GM18861 (cell line): Measurements from ENCODE around the gene LRPPRC.

Source experiments
- ATAC-seq: cut with Tn5 transposase; IDR thresholded peaks from one replicate; pipeline ENCODE4 v1.9.1; 2021; ENCODE audit not compliant: unreplicated experiment

The LRPPRC gene

DNA sequence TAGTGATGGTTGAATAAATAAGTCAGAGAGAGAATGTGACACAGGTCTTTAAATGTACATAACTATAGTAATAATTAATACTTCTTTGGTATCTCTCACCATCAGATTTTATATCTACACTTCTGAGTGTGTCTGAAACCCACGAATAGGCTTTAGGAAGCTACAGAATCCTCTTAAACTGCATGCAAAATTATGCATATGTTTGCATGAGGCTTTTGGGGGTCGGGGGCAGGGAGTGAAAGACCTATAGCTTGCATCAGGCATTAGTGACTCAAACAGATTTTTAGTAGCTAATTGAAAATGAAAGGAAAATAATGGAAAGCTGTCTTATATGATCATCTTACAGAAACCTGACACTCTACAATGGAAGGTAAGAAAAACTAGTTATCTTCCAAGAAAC is 14.9 kb downstream of the LRPPRC start:
- ATAC-seq: no peak

DNA sequence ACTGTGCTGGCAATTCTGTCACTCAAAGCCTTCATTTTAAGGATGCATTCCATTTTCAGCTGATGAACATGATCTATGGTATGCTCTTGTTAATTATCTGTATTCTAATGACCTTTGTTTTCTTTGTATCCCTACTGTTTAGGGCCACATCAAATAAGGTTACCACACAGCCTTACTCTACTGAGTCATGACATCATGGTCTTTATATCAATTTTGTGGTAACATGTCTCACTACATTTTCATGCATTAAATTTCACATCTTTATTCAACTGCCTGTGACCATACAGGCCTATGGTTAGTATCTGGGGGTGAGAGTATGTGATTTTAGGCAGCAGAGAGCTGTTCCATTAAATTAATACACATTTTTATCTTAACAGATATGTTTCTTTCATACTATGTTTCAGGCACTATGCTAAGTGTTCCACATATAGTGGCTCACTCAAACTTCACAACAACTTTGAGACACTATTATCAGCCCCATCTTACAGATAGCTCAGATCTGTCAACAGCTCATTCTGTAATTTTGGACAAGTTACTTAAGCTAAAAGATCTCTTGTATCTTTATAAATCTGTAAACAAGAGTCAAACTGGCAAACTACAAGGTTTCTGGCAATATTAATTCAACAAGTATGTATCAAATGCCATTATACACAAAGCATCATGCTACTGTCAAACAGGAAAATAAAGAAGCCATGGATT is 18.0 kb downstream of the LRPPRC start:
- ATAC-seq: no peak

DNA sequence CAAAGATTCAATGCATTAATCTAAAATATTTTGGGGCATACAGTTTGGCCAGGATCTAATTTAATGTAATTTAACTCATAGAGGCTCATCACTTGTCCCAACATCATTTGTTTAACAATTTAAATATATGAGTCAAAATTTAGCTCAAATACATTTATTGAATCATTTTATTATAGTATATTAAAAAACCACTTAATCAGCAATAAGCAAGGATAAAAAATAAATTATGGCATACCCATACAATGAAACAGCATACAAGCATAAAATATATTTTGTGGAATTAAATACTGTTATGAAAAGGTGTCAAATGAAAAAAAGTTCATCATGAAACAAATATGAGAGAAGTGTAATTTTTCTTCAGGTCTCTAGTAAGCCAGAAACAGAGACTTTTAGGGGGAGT is 34.9 kb downstream of the LRPPRC start:
- ATAC-seq: no peak

DNA sequence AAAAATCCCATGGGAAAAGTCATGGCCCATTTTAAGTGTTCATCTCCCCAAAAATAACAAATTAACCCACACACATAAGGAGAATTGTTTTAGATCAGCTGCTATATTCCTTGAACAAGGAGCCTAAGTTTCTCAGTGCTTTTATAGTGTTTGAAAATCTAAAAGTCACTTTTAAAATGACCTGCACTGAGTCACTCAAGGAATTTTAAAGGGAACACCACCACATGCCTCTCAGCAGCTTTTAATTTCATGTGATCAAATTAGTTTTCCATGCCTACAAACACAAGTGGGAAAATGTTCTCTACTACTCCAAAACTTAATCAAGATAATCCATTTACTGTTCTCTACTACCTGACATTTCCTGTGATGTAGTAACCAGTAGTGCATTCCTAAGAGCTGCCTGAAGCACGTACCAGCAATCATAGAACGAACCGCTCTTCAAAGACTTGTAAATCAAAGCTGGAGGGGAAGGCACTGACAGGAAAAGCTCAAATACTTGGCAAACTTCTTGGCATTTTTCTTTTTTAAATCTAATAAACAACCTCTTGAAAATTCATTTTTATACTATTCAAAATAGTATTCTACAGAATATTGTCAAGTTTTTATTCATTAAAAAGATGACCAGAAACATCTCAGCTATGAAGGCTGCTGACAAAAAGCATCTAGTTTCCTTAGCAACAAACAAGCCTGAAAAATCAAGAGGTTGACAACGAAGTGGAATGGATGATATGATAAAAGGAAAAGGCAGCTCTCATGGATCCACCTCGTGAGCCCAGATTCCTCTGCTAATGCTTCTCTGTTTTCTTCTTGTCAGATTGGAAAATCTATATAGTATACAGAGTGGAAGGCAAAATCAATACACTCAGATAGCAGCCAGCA is 37.2 kb downstream of the LRPPRC start:
- no peak for ATAC-seq

DNA sequence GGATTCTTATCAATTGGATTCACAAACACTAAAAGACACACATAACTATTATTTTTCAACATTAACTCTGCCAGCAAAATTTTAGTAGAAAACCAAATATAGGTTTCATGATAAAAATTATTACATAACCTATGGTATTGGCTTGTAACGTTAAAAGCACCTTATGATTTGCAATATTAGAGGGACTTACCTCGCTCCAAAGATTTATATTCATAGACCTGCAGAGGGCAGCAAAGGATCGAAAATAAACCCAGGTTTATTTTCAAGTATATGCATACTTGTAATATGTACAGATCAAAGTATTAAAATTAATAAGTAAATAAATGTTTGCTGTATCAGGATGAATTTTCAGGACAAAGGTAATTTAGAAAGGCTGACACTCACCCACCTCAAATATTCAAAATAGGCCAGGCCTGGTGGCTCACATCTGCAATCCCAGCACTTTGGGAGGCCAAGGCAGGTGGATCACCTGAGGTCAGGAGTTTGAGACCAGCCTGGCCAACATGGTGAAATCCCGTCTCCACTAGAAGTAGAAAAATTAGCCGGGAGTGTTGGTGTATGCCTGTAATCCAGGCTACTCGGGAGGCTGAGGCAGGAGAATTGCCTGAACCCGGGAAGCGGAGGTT is 45.3 kb downstream of the LRPPRC start:
- no peak for ATAC-seq

DNA sequence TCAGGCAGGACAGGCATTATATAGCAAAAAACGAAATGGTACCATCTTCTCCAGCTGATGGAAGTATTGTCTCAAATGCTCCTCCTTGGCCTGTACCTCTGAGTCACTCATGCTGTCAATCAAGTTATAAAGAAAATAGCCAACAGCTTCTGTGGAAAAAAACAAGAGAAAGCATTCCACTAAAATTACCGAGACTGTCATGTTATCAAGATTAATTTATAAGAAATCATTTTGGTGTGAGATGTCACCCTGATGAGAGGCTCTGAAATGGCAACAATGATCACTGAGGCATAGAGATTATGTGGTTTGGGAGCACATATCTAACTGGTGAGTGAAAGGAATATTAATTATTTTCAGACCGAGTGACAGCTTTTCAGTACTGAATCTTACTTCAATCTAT is 47.4 kb downstream of the LRPPRC start:
- ATAC-seq: no peak

DNA sequence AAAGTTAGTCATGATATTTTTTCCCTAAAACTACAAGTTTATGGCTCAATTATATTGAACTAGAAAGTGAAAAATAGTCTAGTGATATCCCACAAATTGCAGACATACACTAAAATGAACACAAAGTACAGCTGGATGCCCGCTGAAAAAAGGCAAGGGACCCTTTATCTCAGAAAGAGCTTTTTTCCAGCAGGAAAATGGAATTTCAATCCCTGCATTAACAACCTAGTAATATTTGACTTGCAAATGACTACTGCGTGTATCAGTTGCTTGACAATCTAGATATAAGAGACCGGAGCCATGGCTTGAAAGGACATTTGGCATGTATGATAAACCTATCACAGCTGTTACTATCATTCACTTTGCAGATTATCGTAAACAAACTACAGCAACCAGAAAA is 49.1 kb downstream of the LRPPRC start:
- no peak for ATAC-seq

DNA sequence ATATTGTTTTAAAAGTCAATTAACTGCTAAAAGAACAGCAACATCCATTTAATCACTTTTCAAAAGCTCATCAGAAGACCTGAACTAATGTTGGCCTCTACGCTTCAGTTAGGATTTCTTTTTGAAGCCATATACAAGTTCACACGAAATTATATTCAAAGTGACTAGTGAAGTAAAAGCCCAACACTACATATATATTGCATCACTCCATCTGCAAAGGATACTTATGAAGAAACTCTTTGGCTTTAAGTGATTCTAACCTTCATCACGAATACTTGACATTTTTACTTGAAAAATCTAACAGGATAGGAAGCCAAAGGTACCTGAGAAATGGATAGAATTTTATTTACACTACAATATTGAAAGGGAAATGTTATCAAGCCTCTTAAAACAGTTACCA is 50.4 kb downstream of the LRPPRC start:
- no peak for ATAC-seq

DNA sequence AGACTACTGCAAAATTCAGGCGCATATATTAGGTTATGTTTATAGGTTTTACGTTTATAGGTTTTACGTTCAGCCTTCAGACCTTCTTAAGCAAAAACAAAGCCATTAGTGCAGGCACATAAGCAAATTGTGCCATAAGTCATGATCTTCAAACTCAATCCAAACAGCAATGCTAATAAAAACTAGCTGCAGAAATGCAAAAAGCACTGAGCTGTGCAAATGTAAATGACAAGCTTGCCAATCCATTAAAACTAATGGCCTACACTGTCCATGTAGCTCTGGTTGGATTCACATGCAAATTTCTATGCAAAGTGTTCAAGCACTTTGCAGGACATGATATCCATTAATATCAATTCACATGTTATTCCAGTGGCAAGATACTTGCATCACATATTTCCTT is 50.9 kb downstream of the LRPPRC start:
- no peak for ATAC-seq

DNA sequence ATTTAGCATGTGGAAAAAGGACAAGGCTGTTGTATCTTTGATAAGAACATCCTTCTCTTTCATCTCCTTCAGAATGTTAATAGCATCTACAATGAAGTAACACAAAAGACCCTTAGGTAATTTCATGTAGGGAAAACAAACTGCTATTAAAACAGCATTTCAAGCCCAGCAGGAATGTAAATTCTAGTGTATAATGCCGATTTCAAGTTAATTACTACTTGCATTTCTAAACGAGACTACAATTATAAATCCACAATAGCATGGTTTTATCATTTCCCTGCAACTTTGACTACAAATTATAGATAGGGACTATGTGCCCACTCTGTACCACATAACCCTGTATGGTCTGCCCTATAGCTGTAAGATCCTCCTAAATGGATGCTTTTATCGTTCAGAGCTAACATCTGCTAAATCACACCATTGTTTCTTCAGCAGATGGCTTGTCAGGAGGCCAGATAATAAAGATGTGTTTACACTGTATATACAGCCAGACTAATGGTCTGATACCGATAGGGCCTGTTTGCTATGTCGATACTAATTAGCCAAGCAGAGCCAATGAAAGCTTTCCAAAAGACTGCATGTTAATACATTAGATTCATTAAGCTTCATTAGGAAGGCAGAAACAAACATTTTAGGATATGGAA is 51.9 kb downstream of the LRPPRC start:
- no peak for ATAC-seq

DNA sequence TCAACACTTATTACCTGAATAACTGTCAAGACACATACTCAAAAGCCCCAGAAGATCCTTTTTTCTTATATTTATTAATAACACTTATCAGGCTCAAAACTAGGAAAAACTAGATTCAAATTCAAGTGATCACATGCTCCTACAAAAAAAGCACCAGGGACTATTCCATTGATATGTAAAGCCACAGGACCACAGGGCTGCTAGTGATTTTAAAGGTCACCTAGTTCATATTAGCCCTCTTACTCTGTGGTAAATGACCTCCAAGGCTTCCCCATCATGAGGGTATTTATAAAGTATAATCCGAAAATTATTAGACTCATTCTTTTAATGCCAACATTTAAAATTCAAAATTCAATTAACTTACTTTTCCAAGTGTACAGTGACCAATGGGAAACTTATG is 52.5 kb downstream of the LRPPRC start:
- ATAC-seq: no peak

DNA sequence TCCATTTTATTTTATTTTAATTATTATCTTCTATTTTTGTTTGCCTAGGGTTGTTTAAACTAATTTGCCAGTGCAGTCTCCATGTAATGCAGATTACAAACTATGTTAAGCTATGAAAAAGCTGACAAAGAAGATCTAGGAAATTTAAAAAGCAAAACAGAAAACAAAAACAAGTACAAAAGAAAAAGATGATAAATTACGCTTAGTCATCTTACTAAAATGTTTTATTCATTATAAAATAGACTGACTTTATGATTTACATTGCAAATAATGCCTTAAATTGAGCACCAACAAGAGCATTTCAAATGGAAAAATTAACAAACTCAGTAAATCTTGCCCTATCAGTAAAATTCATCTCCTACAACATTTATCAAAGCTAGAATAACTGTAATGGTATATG is 52.9 kb downstream of the LRPPRC start:
- no peak for ATAC-seq

DNA sequence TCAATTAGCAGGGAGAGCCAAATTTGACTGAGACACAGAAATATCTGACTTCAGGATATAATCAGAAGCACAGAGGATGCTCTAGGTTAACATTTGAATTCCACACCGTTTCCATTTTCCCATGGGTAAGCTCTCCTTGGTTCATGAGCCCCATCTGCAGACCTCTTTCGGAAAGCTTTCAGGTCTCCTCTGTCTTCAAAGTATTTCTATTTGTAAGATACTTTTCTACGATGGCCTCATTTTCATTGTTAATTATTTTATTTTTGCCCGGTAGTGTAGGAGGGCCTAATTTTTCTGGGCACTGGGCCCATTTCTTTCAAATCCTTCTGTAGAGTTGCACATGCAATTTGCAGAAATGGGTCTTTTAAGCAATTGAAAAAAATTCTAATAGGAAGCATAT is 53.8 kb downstream of the LRPPRC start:
- no peak for ATAC-seq

DNA sequence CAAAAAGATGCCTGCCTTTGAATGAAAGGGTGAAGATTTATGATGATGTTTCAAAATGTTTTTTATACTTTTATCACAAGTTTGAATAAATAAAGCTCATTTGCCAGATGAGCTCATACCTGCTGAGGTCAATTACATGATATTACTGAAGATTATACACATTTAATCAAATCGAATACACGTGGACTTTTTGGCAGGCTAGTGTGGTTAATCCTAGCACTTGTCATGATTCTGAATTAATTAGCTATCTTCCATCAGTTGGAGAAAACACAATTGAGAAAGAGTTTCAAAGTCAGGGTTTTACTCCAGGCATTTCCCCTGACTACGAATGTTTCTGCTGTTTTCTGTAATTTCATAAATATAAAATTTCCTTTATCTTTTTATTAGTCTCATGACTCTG is 54.4 kb downstream of the LRPPRC start:
- ATAC-seq: no peak

DNA sequence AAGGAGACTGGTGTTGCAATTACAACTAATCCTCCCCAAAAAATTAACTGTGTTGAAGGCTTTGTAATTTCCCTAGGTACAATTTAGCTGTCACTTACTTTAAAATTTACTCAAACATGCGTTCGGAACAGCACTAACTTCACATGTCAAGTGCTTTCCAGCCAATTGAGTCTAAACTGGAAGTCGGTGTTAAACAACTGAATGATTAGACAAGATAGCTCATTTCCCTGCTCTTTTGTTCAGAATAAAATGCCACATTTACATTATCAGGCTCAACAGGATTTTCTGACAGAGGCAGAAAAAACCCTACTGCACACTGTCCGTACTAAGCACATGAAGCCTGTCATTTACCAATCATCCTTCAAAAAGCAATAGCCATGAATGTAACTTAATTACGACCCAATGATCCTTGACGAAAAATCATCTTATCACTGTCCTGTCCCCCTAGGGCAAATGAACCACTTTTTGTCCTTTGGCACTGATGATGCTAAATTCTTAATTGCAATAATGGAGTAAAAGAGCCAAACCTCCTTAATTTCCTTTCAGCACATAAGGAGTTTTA is 56.0 kb downstream of the LRPPRC start:
- ATAC-seq: no peak

DNA sequence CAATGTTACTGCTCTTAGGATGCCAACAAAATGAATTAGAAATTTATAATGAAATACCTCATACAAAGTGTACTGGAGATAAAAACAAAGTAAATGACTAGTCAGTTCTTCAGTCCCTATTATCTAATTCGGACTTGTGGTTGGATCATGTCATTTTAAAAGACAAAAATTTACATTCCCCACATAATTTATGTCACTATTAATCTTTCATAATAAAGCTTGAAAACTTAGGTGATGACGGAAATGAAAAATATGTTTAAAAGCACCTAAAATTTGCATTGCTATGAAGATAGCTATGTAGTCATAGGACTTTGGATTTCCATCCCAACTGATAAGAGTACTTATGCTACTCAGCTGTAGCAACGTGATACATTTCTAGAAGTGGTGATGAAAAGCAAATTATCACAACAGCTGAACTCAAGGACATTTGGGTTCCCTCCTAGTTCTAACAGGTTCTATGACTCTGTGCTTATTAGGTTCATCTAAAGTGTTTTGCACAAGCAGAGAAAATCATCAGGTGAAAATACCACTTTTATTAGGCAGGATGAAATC is 58.4 kb downstream of the LRPPRC start:
- ATAC-seq: no peak

DNA sequence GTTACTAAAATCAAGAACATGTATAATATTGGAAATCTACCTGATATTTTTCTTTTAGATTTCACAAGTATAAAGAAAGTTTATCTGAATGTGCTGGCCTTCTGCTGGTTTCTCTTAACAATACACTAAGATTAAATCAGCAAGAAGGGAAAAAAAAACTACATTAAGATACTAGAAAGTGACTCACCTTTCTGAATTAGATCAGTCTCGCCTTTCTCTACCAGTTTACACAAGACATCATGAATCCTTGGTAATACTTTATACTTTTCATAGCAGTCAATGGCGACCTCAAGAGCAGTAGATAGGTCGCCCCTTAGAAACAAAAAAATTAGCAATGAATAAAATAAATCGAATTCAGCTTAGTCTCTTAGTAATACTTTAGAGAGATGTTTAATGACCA is 61.2 kb downstream of the LRPPRC start:
- ATAC-seq: no peak

DNA sequence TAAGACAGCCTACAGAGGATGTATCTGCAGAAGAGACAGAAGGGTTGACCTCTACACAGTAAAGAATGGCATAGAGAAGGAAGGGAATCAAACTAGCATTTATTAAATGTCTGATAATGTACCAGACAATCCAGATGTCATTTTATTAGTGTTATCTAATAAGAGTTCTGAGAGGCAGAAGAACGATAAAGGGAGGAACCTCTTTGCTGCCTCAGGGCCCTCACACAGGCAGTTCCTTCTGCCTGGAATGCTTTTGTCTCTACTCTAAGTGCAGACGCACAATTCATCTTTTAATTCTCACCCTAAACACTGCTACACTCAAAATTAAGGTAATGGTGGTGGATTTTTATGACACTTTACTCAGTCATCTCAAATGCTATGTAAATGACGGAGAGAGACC is 64.5 kb downstream of the LRPPRC start:
- no peak for ATAC-seq

DNA sequence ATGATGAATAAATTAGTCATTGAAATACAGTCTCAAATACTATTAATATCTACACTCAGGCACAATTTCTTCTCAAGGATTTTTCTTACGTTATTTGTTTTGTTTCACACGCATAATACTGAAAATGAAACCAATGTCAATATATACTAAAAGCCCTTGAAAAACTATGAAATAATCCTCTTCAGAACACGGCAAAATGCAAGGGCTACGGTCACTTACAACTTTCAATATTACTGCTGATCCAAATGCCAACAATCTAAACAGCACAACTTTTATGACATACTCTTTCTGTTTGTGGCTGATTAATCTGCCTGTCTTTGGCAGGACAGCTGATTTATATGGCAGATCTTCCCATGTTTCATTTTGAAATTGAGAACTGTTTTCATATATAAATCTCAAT is 68.3 kb downstream of the LRPPRC start:
- ATAC-seq: no peak

DNA sequence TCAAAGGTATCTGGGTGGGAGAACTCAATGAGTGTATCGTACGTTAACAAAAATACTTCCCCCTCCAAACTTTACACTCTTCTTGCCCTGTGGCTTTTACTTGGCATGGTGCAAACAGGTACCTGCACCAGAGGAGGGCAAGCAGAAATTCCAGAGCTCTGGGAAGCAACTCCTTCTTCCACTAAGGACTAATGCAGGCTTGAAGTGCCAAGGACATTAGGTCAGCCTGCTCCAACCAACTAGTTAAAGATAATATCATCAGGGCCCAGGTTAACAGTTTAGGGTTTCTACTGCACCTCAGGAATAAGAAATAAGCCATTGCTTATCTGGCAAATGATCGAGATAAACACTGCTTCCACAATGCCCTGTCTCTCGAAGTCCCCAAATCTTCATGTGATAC is 70.4 kb downstream of the LRPPRC start:
- ATAC-seq: no peak

DNA sequence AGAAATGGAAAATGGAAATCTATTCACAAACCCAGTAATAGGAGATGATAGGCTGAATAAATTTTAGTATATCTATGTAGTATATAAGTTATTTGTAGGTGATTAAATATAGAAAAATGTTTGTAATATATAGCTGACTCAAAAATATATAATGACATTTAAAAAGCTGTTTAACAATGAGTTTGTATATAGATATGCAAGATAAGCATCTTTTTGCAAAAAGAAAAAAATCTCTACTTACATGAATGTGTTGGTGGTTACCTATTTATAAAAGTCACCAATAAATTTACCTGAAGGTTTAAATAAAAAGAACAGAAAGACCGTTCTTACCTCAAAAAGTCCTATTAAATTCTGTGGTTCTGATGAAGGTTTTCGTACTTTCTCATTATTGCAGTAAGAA is 71.3 kb downstream of the LRPPRC start:
- no peak for ATAC-seq
